ENCODE measurements around the gene KIFC1. TPM values are rescaled to one million over a fixed set of nuclear protein-coding genes. Genes with fewer than 3 reads are reported as not detected.

KIFC1 gene
- total and polyA plus RNA-seq, 2 of the 4 experiments (the other 2 are of a cell fraction): 33.9 to 40.6 TPM

DNA sequence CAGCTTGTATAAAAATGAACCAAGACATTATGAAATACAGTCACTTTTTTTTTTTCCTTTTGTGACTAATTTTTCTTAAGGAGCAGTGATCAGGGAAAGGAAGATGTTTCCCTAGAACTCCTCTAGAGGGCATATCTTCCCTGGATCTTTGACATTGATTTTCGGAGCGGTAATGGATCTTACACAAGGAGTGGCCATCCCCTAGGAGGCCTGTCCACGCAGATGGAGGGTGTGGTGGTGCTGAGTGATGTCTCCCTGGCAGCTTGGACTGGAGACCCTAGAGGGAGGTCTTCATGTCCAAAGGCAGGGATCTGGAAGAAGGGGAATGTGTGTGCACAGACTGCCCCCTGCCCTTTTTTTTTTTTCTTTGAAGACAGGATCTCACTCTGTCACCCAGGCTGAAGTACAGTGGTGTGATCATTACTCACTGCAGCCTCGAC, 7.0 kb upstream of the KIFC1 start:
- no peaks in the 10 kb centered on the region for H3K9me1 ChIP-seq (ENCODE audit: insufficient read depth, low read length)
- H3K27me3 ChIP-seq (ENCODE audit: control insufficient read depth, insufficient read depth, low read length): 0 out of 2 replicates have a peak, but pooled peaks cover 2% of the 10 kb centered on the region
- no peak overlapping the region for H3K4me2 ChIP-seq (ENCODE audit: low read depth, low read length)
- no peak overlapping the region for H3K14ac ChIP-seq (replicated peaks; ENCODE audit: low read depth, low read length)
- H3K36me3 ChIP-seq (ENCODE audit: control insufficient read depth, insufficient read depth, low read length): no peaks in the 10 kb centered on the region
- TF ChIP-seq CEBPB (IDR thresholded peaks at IDR 0.05; ENCODE audit: low read depth, low read length) (peak; percentile 21; the same call in 1 of the 2 replicates), SMC3 (IDR thresholded peaks at IDR 0.05; ENCODE audit: low read depth, low read length) (peak; percentile 40; the same call in 1 of the 2 replicates), CTCF (conservative IDR thresholded peaks at IDR 0.05; ENCODE audit: low read depth, low read length) (peak; percentile 61), RAD21 (IDR thresholded peaks at IDR 0.05; ENCODE audit: low read length) (peak; percentile 57)
- TF ChIP-seq, protein P1, sequence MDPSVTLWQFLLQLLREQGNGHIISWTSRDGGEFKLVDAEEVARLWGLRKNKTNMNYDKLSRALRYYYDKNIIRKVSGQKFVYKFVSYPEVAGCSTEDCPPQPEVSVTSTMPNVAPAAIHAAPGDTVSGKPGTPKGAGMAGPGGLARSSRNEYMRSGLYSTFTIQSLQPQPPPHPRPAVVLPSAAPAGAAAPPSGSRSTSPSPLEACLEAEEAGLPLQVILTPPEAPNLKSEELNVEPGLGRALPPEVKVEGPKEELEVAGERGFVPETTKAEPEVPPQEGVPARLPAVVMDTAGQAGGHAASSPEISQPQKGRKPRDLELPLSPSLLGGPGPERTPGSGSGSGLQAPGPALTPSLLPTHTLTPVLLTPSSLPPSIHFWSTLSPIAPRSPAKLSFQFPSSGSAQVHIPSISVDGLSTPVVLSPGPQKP (IDR thresholded peaks at IDR 0.05; ENCODE audit: borderline replicate concordance, low read depth, low read length): no peak
- H4K20me1 ChIP-seq (ENCODE audit: insufficient read depth, low read length): no peaks in the 10 kb centered on the region
- H3K4me3 ChIP-seq (ENCODE audit: insufficient read depth, low read depth, low read length): no peak overlapping the region
- no peaks in the 10 kb centered on the region for H3K79me1 ChIP-seq (ENCODE audit: low read depth in 1 of 2, low read length in 2 of 2)
- H3K4ac ChIP-seq (ENCODE audit: low read depth, low read length): no peak overlapping the region
- H4K5ac ChIP-seq (ENCODE audit: low read depth, low read length): no peak overlapping the region
- no peak overlapping the region for H3K9ac ChIP-seq (ENCODE audit: low read depth, low read length)
- no peak overlapping the region for H3K27ac ChIP-seq (ENCODE audit: insufficient read depth, low read length)
- ATAC-seq (ENCODE audit: low read depth) (peak; percentile 96), DNase-seq (peak; percentile 80)
- H3K23ac ChIP-seq (ENCODE audit: low read depth, low read length): no peak overlapping the region
- ChIA-PET CTCF (interaction anchor here (0.6 to 1.0 kb wide), 12 partner anchors 10 to 407 kb away, joined by 3 to 5 read pairs (median 3); no protein-coding TSS in a partner anchor), POLR2A (ENCODE audit: unreplicated experiment) (interaction anchor here (0.6 kb wide), 1 partner anchor 66 kb away, joined by 11 read pairs; no protein-coding TSS in a partner anchor)
- H2BK5ac ChIP-seq (ENCODE audit: low read depth, low read length, poor library complexity, severe bottlenecking): no peak overlapping the region
- no peak overlapping the region for H3K56ac ChIP-seq (ENCODE audit: extremely low read depth, insufficient read depth, low read length)
- BruUV-seq (replicated peaks): no TSS peak
- intact Hi-C loops (cut with micrococcal nuclease): no loop called here
- no peak overlapping the region for H2BK20ac ChIP-seq (ENCODE audit: low read depth, low read length)
- no peaks in the 10 kb centered on the region for H3K9me3 ChIP-seq (ENCODE audit: control insufficient read depth, insufficient read depth, low read length)
- no peak overlapping the region for H4K91ac ChIP-seq (ENCODE audit: insufficient read depth, low read depth, low read length)
- no peak overlapping the region for H2BK120ac ChIP-seq (ENCODE audit: low read depth, low read length)
- 24% methylated on average over 3 of the region's 4 CpGs; no CpG with 5 or more reads in 1 of the 2 experiments for WGBS, 2 experiments (ENCODE audit: extremely low coverage in 2 of 2, insufficient read length in 1 of 2)
- peak overlapping the region in 1 of 2 experiments; percentile 14; a peak in 1 of 4 replicates for H4K8ac ChIP-seq (ENCODE audit: low read depth in 2 of 2, low read length in 2 of 2)
- in situ Hi-C loops (cut with MboI; ENCODE audit: low sequenced_read_pairs): no loop called here
- peak overlapping the region; percentile 80 for H2AFZ ChIP-seq (replicated peaks; ENCODE audit: low read length, poor library complexity)
- H2AK9ac ChIP-seq (replicated peaks; ENCODE audit: low read depth, low read length, poor library complexity): peak overlapping the region; percentile 31
- dilution Hi-C loops (cut with HindIII; ENCODE audit: low sequenced_read_pairs, unreplicated experiment): no loop called here
- no peak overlapping the region for H2BK15ac ChIP-seq (ENCODE audit: low read depth, low read length)
- H2AK5ac ChIP-seq (ENCODE audit: low read depth, low read length): no peak overlapping the region
- H3K4me1 ChIP-seq (ENCODE audit: control insufficient read depth, insufficient read depth, low read length): no peaks in the 10 kb centered on the region
- H3K18ac ChIP-seq (ENCODE audit: low read depth, low read length): no peak overlapping the region
